Spinal cord (tissue), 10 donors: ENCODE data around the gene R3HDM2. TPM values are rescaled to one million over a fixed set of nuclear protein-coding genes. Genes with fewer than 3 reads are reported as not detected.
"Not testable (repeated sequence)": the region's sequence is repeated elsewhere in the genome, so short reads cannot be mapped to it uniquely, and the experiment has no call there.

Experiments used
- DNase-seq, 6 donors: peaks; one replicate each; pipeline versions ENCODE4 v3.0.0 to v3.0.0-alpha.2; 2013 to 2015; ENCODE audit warnings: low spot score in 6 of 6, low read depth in 4 of 6
- H3K27ac ChIP-seq: one replicate; pipeline ENCODE4 v1.5.1; 2013; ENCODE audit warnings: low read depth, low read length, control low read depth
- H3K27me3 ChIP-seq: one replicate; pipeline ENCODE4 v1.6.1; 2013; ENCODE audit warnings: low read length; ENCODE audit not compliant: control insufficient read depth, insufficient read depth
- H3K36me3 ChIP-seq: one replicate; pipeline ENCODE4 v1.6.1; 2013; ENCODE audit warnings: low read length; ENCODE audit not compliant: control insufficient read depth, insufficient read depth
- H3K4me1 ChIP-seq: one replicate; pipeline ENCODE4 v1.6.1; 2013; ENCODE audit warnings: low read length; ENCODE audit not compliant: control insufficient read depth, insufficient read depth
- H3K4me3 ChIP-seq: one replicate; pipeline ENCODE4 v1.5.1; 2013; ENCODE audit warnings: low read depth, low read length, control low read depth
- H3K9me3 ChIP-seq: one replicate; pipeline ENCODE4 v1.6.1; 2013; ENCODE audit warnings: low read length; ENCODE audit not compliant: control insufficient read depth, insufficient read depth
- WGBS: methylation state at CpG from one replicate; pipeline ENCODE4 v1.1.5; 2013; ENCODE audit warnings: missing lambda C conversion rate; ENCODE audit not compliant: insufficient coverage; 5-methylcytosine and 5-hydroxymethylcytosine counted together
- polyA plus RNA-seq, 2 donors: library from polyadenylated mRNA; unstranded; fragments of 120-200 nt; gene quantifications; one replicate each; pipeline ENCODE4 v1.2.1, GENCODE V29; 2013; ENCODE audit not compliant: insufficient read length in 2 of 2
- total RNA-seq, 2 donors: library from RNA; depleted of rRNA in 1 of 2; stranded (reverse); fragments of 120-200 nt in 1 of 2; fragments of >200 nt in 1 of 2; gene quantifications; one replicate each; pipeline versions ENCODE4 v1.2.3 to v1.2.4, GENCODE V29; 2013 to 2014
- donor health status: healthy.

The R3HDM2 gene
- total and polyA plus RNA-seq, 4 donors, result 42.7 to 98.2 (median 65.1) TPM

DNA sequence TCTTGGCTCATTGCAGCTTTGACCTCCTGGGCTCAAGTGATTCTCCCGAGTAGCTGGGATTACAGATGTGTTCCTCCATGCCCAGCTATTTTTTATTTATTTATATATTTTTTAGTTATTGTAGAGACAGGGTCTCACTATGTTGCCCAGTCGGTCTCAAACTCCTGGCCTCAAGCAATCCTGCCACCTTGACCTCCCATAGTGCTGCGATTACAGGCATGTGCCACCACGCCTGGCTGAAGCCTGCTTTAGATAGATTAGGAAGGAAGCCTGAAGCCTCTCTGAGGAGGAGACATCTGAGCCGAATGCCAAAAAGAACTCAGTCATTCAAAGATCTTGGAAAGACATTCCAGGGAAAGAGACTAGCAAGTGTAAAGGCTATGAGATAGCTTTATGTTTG, 13.9 kb upstream of the R3HDM2 start:
- DNase-seq, result no peak
- H3K9me3 ChIP-seq, result no peaks in the 10 kb centered on the region
- no peaks in the 10 kb centered on the region for H3K4me1 ChIP-seq
- no peak overlapping the region for H3K27ac ChIP-seq
- 76% methylated on average over 3 of the region's 5 CpGs for WGBS
- no peak overlapping the region for H3K4me3 ChIP-seq
- no peaks in the 10 kb centered on the region for H3K36me3 ChIP-seq
- no peaks in the 10 kb centered on the region for H3K27me3 ChIP-seq

DNA sequence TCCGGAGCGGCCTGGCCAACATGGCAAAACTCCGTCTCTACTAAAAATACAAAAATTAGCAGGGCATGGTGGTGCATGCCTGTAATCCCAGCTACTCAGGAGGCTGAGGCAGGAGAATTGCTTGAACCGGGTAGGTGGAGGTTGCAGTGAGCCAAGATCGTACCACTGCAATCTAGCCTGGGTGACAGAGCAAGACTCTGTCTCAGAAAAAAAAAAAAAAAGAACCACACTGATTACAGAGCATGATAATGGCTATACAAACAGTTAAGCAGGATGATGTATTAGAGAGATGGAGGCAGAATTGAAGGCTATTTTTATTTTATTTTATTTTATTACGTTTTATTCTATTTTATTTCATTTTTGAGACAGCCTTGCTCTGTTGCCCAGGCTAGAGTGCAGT, 13.5 kb upstream of the R3HDM2 start:
- 100% methylated on average over 1 of the region's 6 CpGs for WGBS
- H3K4me3 ChIP-seq, H3K36me3 ChIP-seq, H3K4me1 ChIP-seq, H3K27me3 ChIP-seq, H3K27ac ChIP-seq, DNase-seq, H3K9me3 ChIP-seq: not testable (repeated sequence)

- no peak overlapping the region for H3K4me3 ChIP-seq
- no CpG with 5 or more reads among the region's 1 CpG for WGBS
- H3K4me1 ChIP-seq, result no peaks in the 10 kb centered on the region
- H3K27me3 ChIP-seq, result no peaks in the 10 kb centered on the region
- H3K36me3 ChIP-seq, result no peaks in the 10 kb centered on the region
- no peak overlapping the region for H3K27ac ChIP-seq
- DNase-seq, result no peak
- H3K9me3 ChIP-seq, result no peaks in the 10 kb centered on the region
Observed at GRCh38 chr12:57441846-57442427, 11.1 kb upstream of the R3HDM2 start.

DNA sequence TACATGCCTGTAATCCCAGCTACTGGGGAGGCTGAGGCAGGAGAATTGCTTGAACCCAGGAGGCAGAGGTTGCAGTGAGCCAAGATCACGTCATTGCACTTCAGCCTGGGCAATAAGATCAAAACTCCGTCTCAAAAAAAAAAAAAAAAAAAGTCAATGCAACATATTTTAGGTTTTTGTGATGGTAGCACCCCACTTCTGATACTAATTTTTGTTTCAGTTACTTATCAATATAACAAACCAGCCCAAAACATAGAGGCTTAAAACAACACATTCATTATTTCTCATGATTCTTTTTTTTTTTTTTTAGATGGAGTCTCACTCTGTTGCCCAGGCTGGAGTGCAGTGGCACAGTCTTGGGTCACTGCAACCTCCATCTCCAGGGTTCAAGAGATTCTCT, 10.6 kb upstream of the R3HDM2 start:
- H3K27me3 ChIP-seq, H3K9me3 ChIP-seq, H3K36me3 ChIP-seq, H3K27ac ChIP-seq, H3K4me3 ChIP-seq, DNase-seq, H3K4me1 ChIP-seq: not testable (repeated sequence)
- WGBS, result no CpG with 5 or more reads among the region's 2 CpGs

- H3K27me3 ChIP-seq, result no peaks in the 10 kb centered on the region
- no CpG with 5 or more reads among the region's 4 CpGs for WGBS
- no peak for DNase-seq
- no peaks in the 10 kb centered on the region for H3K9me3 ChIP-seq
- H3K4me1 ChIP-seq, result no peaks in the 10 kb centered on the region
- no peak overlapping the region for H3K4me3 ChIP-seq
- H3K36me3 ChIP-seq, result no peaks in the 10 kb centered on the region
- H3K27ac ChIP-seq, result no peak overlapping the region
Observed at GRCh38 chr12:57439762-57440266, 9.0 kb upstream of the R3HDM2 start.

- H3K27ac ChIP-seq, result no peak overlapping the region
- no peaks in the 10 kb centered on the region for H3K36me3 ChIP-seq
- no peak for DNase-seq
Observed at GRCh38 chr12:57438400-57438799, 7.6 kb upstream of the R3HDM2 start.

DNA sequence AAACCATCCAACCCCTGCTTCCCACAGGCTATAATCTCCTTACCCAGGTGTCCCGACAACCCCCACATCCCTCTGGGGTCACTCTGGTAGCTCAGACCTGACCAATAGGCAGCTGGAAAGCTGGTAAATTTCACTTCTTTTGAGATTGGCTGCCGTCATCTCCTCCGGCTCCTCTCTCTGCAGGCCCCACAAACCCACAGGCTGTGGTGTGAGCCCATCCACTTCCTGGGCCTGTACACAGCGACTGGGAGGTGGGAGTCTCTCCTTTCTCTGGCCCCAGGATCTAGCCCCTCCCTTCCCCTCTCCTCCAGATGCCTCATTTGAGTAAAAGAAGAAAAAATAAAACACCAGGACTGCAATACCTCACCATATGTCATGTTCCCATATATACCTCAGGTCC, 4.5 kb upstream of the R3HDM2 start:
- Histone ChIP-seq H3K27ac (no peak overlapping the region), H3K36me3 (no peaks in the 10 kb centered on the region), H3K4me3 (no peak overlapping the region), H3K4me1 (no peaks in the 10 kb centered on the region), H3K9me3 (no peaks in the 10 kb centered on the region), H3K27me3 (no peaks in the 10 kb centered on the region)
- DNase-seq, result no peak
- 40% methylated on average over 1 of the region's 4 CpGs for WGBS

More at GRCh38 chr12:57438400-57438799, 7.6 kb upstream of the R3HDM2 start:
- no CpG with 5 or more reads among the region's 1 CpG for WGBS
- no peaks in the 10 kb centered on the region for H3K9me3 ChIP-seq
- no peak overlapping the region for H3K4me3 ChIP-seq
- H3K27me3 ChIP-seq, result no peaks in the 10 kb centered on the region
- H3K4me1 ChIP-seq, result no peaks in the 10 kb centered on the region

DNA sequence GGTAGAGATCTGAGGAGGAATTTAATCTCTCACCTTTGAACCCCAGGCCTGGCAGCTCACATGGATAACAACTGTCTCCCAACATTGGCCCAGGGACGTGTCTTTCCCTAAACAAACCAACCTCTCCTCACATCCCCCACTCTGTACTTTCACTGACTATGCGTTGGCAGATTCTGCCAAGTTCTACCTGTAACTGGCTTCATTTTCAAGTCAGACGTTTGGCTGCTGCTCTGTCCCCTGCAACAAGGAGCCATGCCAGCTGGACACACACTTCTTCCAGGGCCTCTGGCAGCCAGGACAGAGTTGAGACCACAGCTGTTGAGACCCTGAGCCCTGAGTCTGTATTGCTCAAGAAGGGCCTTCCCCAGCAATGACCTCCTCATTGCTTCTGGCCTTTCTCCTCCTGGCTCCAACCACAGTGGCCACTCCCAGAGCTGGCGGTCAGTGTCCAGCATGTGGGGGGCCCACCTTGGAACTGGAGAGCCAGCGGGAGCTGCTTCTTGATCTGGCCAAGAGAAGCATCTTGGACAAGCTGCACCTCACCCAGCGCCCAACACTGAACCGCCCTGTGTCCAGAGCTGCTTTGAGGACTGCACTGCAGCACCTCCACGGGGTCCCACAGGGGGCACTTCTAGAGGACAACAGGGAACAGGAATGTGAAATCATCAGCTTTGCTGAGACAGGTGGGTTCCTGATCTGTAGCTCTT, 3.8 kb upstream of the R3HDM2 start, which contains the start of gene INHBC:
INHBC (plus strand) TSS at position 268 of the 707 bp plus-strand sequence; CDS start at position 371, 103 bp downstream.
- Histone ChIP-seq H3K36me3 (no peaks in the 10 kb centered on the region), H3K4me1 (no peaks in the 10 kb centered on the region), H3K4me3 (no peak within 1 kb of the TSS), H3K27ac (no peak within 1 kb of the TSS), H3K27me3 (no peaks in the 10 kb centered on the region), H3K9me3 (no peaks in the 10 kb centered on the region)
- no peak for DNase-seq
- 79% methylated on average over 8 of the region's 8 CpGs for WGBS

DNA sequence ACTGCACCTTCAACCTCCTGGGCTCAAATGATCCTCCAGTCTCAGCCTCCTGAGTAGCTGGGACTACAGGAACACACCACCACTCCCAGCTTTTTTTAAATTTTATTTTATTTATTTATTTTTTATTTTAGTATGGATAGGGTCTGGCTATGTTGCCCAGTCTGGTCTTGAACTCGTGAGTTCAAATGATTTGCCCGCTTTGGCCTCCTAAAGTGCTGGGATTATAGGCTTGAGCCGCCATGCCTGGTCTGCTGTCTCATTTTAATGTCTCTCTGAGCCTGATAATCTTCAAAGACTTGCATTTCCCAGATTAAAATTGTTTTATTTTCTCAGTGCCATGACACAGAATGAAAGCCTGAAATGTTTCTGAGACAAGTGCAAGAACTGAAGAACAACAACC, 2.5 kb upstream of the R3HDM2 start:
- Histone ChIP-seq H3K36me3 (no peaks in the 10 kb centered on the region), H3K27ac (no peak overlapping the region), H3K4me1 (peaks cover 9% of the 10 kb centered on the region), H3K27me3 (no peaks in the 10 kb centered on the region), H3K9me3 (no peaks in the 10 kb centered on the region), H3K4me3 (no peak overlapping the region)
- 71% methylated on average over 3 of the region's 3 CpGs for WGBS
- no peak for DNase-seq

GRCh38 chr12:57431654-57432188, 878 bp upstream of the R3HDM2 start:
- Histone ChIP-seq H3K27me3 (no peaks in the 10 kb centered on the region), H3K36me3 (no peaks in the 10 kb centered on the region), H3K4me3 (peak overlapping the region; percentile 67), H3K9me3 (no peaks in the 10 kb centered on the region), H3K27ac (no peak overlapping the region), H3K4me1 (peaks cover 9% of the 10 kb centered on the region)
- no CpG with 5 or more reads among the region's 11 CpGs for WGBS
- no peak for DNase-seq
